Mucosa of descending colon (tissue), 3 donors: Measurements from ENCODE around the gene COL25A1. TPM values are rescaled to one million over a fixed set of nuclear protein-coding genes. Genes with fewer than 3 reads are reported as not detected.
"Not testable (repeated sequence)": the region's sequence is repeated elsewhere in the genome, so short reads cannot be mapped to it uniquely, and the experiment has no call there.

ENCODE experiments used
- ATAC-seq: fragments of 200-7000 bp; cut with Tn5 transposase; one replicate; pipeline ENCODE4 v1.9.1; 2020; ENCODE audit warnings: mild to moderate bottlenecking, moderate library complexity
- DNase-seq, 3 donors: peaks; one replicate each; pipeline ENCODE4 v3.0.0-alpha.2; 2020
- H3K36me3 ChIP-seq: fragments of 200-600 bp; one replicate; pipeline ENCODE4 v1.8.0; 2021; ENCODE audit warnings: low read depth, mild to moderate bottlenecking
- H3K4me1 ChIP-seq: fragments of 200-600 bp; one replicate; pipeline ENCODE4 v1.8.0; 2021; ENCODE audit warnings: low read depth, mild to moderate bottlenecking
- H3K4me3 ChIP-seq: fragments of 200-600 bp; one replicate; pipeline ENCODE4 v1.8.0; 2021; ENCODE audit warnings: mild to moderate bottlenecking
- H3K9me3 ChIP-seq: fragments of 200-600 bp; one replicate; pipeline ENCODE4 v1.8.0; 2021; ENCODE audit warnings: mild to moderate bottlenecking
- CTCF ChIP-seq: fragments of 200-600 bp; IDR thresholded peaks from one replicate; pipeline ENCODE4 v1.8.0; 2022; ENCODE audit warnings: antibody characterized with exemption, mild to moderate bottlenecking
- intact Hi-C, 2 donors: fragments of 100-400 bp; cut with DNase I in 1 of 2; cut with micrococcal nuclease in 1 of 2; formaldehyde crosslinking; loops; one replicate each; pipeline versions ENCODE4 v1.11.0 to v1.11.1; 2022; cut with DNase I, micrococcal nuclease
- total RNA-seq, 3 donors: library from RNA; stranded (reverse); fragmentation: NEBNext Ultra II Directional in 2 of 3; extraction: Animal tissue kit (Norgen Biotek cat#: 25700) in 2 of 3; gene quantifications; one replicate each; pipeline versions ENCODE4 v1.2.1 to v1.2.4, GENCODE V29; 2021 to 2023
- donor health status: DM: no; HTN: no; CAD: no; lungs with moderate emphysema.
- donor health status: DM: no; HTN: no; CAD: no.
- donor health status: DM: no; HTN: yes; CAD: no.

Gene COL25A1
- total RNA-seq, 3 donors from 2014 or later, result 0.12 to 0.35 (median 0.14) TPM

DNA sequence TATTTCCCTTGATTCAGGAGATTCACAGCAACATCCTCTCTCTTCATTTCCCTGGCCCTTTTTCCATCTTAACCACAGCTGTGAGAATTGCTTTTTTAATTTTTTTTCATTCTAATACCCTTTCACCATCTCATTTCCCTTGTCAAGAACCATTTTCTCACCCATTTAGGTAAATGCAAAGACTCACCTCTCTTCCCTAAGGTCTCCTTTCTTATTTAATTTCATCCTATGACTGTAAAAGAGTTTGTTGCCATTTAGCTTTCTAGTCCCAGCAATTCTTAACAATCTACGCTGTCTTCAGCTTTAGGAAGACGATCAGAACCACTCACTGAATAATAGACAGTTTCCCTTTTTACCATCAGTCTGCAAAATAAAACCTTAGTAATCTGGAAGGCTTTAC, 298.5 kb downstream of the COL25A1 start:
- TF ChIP-seq CTCF, result no peak
- ATAC-seq, result no peak
- Histone ChIP-seq H3K4me1 (no peaks in the 10 kb centered on the region), H3K36me3 (no peaks in the 10 kb centered on the region), H3K9me3 (no peaks in the 10 kb centered on the region), H3K4me3 (no peak overlapping the region)
- intact Hi-C loops, result no loop called here
- no peak for DNase-seq

- DNase-seq (no peak), ATAC-seq (no peak)
- intact Hi-C loops, result no loop called here
- H3K4me3 ChIP-seq, result no peak overlapping the region
- no peak for TF ChIP-seq CTCF
- H3K36me3 ChIP-seq, result no peaks in the 10 kb centered on the region
- H3K4me1 ChIP-seq, result no peaks in the 10 kb centered on the region
- H3K9me3 ChIP-seq, result no peaks in the 10 kb centered on the region
These were observed 310.7 kb downstream of the COL25A1 start for GRCh38 chr4:108991551-108992328.

GRCh38 chr4:108988464-108989195, 313.8 kb downstream of the COL25A1 start:
- H3K4me1 ChIP-seq, result no peaks in the 10 kb centered on the region
- no peaks in the 10 kb centered on the region for H3K9me3 ChIP-seq
- ATAC-seq (no peak), DNase-seq (no peak)
- TF ChIP-seq CTCF, result no peak
- H3K4me3 ChIP-seq, result no peak overlapping the region
- intact Hi-C loops, result no loop called here
- no peaks in the 10 kb centered on the region for H3K36me3 ChIP-seq

- ATAC-seq, intact Hi-C loops, H3K4me3 ChIP-seq, DNase-seq, H3K4me1 ChIP-seq, H3K9me3 ChIP-seq, H3K36me3 ChIP-seq: not testable (repeated sequence)
These were observed 318.0 kb downstream of the COL25A1 start for GRCh38 chr4:108984495-108984894.

DNA sequence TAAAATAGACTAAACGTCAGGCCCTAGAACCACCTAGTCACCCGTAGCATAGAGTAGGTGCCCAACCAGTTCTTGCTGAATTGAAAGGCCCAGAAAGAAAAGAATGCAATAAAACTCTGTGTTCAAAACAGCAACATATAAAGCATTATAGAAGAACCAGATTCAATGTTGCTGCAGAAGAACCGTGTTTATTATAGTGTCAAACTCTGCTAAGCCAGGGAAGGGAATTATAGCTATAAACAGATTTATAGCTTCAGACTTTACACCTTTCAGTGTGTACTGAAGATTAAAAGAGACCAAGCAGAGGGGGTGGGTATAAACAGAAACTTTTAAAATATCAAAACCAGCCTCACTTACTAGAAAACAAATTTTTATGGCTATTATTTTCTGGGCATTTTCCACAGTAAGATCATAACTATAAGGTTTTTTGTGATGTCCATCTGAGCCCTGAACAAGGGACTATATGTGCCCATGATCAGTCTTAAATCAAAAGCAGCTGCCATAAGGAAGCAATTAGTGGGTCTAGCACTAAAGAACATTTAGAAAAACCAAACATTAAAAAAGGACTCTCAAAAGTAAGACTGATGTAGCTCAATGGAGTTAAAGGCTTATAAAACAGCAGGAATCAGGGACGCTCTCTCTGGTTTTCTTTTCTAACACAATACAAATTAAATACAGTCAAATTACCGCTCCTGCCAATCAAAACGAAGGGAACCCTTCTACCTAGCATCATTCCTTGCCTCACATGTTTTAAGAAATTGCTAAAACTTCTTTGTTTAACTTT, 319.9 kb downstream of the COL25A1 start:
- intact Hi-C loops, result no loop called here
- no peak for TF ChIP-seq CTCF
- DNase-seq, result peak in 1 of 3 donors; percentile 11
- peak; percentile 95 for ATAC-seq
- no peaks in the 10 kb centered on the region for H3K36me3 ChIP-seq
- peaks cover 5% of the 10 kb centered on the region for H3K4me1 ChIP-seq
- no peaks in the 10 kb centered on the region for H3K9me3 ChIP-seq
- H3K4me3 ChIP-seq, result no peak overlapping the region
